NB4 (cell line): ENCODE data around the gene DDX49.
A peak's percentile ranks its signal among the peaks of the same experiment; 100 is the strongest.

Experiments
- POLR2A ChIP-seq: IDR thresholded peaks from 2 replicates; pipeline ENCODE4 v1.6.1; 2011; ENCODE audit warnings: mild to moderate bottlenecking; ENCODE audit not compliant: insufficient read length; ENCODE audit errors: extremely low read depth
- TF ChIP-seq, protein P1 (sequence below): IDR thresholded peaks from one replicate; pipeline ENCODE4 v1.5.1; 2012; ENCODE audit warnings: low read depth, low read length

- peak; percentile 3 for TF ChIP-seq POLR2A
- TF ChIP-seq, protein P1, sequence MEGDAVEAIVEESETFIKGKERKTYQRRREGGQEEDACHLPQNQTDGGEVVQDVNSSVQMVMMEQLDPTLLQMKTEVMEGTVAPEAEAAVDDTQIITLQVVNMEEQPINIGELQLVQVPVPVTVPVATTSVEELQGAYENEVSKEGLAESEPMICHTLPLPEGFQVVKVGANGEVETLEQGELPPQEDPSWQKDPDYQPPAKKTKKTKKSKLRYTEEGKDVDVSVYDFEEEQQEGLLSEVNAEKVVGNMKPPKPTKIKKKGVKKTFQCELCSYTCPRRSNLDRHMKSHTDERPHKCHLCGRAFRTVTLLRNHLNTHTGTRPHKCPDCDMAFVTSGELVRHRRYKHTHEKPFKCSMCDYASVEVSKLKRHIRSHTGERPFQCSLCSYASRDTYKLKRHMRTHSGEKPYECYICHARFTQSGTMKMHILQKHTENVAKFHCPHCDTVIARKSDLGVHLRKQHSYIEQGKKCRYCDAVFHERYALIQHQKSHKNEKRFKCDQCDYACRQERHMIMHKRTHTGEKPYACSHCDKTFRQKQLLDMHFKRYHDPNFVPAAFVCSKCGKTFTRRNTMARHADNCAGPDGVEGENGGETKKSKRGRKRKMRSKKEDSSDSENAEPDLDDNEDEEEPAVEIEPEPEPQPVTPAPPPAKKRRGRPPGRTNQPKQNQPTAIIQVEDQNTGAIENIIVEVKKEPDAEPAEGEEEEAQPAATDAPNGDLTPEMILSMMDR, result no peak
Observed at GRCh38 chr19:18972301-18972811, 52.8 kb downstream of the DDX49 start.
